Measurements from ENCODE around the gene CREB3L2. TPM values are rescaled to one million over a fixed set of nuclear protein-coding genes. Genes with fewer than 3 reads are reported as not detected.
A peak's percentile ranks its signal among the peaks of the same experiment; 100 is the strongest.

CREB3L2 gene
- total RNA-seq, 1 donor from 2014 or later = 28.9 TPM

GRCh38 chr7:137873979-137874777, 127.7 kb downstream of the CREB3L2 start:
- Histone ChIP-seq H3K36me3 (peaks cover 16% of the 10 kb centered on the region), H3K9me3 (replicated peaks) (peaks cover 5% of the 10 kb centered on the region), H3K27ac (replicated peaks) (peak overlapping the region; percentile 67), H3K27me3 (ENCODE audit: low read depth) (no peaks in the 10 kb centered on the region), H3K4me3 (no peak overlapping the region), H3K4me1 (peaks cover 70% of the 10 kb centered on the region)
- no peak for TF ChIP-seq CTCF (IDR thresholded peaks at IDR 0.05; ENCODE audit: borderline replicate concordance)
- DNase-seq = no peak
- intact Hi-C loops (cut with micrococcal nuclease) = no loop called here

GRCh38 chr7:137873524-137873923, 128.4 kb downstream of the CREB3L2 start:
- Histone ChIP-seq H3K4me3 (no peak overlapping the region), H3K9me3 (replicated peaks) (peaks cover 5% of the 10 kb centered on the region), H3K36me3 (peaks cover 13% of the 10 kb centered on the region), H3K4me1 (peaks cover 67% of the 10 kb centered on the region), H3K27me3 (ENCODE audit: low read depth) (no peaks in the 10 kb centered on the region), H3K27ac (replicated peaks) (peak overlapping the region; percentile 67)
- no peak for TF ChIP-seq CTCF (IDR thresholded peaks at IDR 0.05; ENCODE audit: borderline replicate concordance)
- intact Hi-C loops (cut with micrococcal nuclease) = no loop called here
- DNase-seq = no peak

GRCh38 chr7:137871170-137871915, 130.5 kb downstream of the CREB3L2 start:
- intact Hi-C loops (cut with micrococcal nuclease) = no loop called here

GRCh38 chr7:137870684-137871083, 131.2 kb downstream of the CREB3L2 start:
- intact Hi-C loops (cut with micrococcal nuclease) = no loop called here
- Histone ChIP-seq H3K4me1 (peaks cover 52% of the 10 kb centered on the region), H3K36me3 (peaks cover 29% of the 10 kb centered on the region), H3K4me3 (no peak overlapping the region), H3K27ac (replicated peaks) (peak overlapping the region; percentile 55), H3K27me3 (ENCODE audit: low read depth) (no peaks in the 10 kb centered on the region), H3K9me3 (replicated peaks) (peaks cover 12% of the 10 kb centered on the region)
- no peak for TF ChIP-seq CTCF (IDR thresholded peaks at IDR 0.05; ENCODE audit: borderline replicate concordance)
- DNase-seq = no peak

More at GRCh38 chr7:137871170-137871915, 130.5 kb downstream of the CREB3L2 start:
- Histone ChIP-seq H3K36me3 (peaks cover 24% of the 10 kb centered on the region), H3K4me3 (no peak overlapping the region), H3K4me1 (peaks cover 55% of the 10 kb centered on the region), H3K27me3 (ENCODE audit: low read depth) (no peaks in the 10 kb centered on the region), H3K9me3 (replicated peaks) (peaks cover 5% of the 10 kb centered on the region), H3K27ac (replicated peaks) (peak overlapping the region; percentile 55)
- no peak for TF ChIP-seq CTCF (IDR thresholded peaks at IDR 0.05; ENCODE audit: borderline replicate concordance)
- DNase-seq = no peak

- no peak for TF ChIP-seq CTCF (IDR thresholded peaks at IDR 0.05; ENCODE audit: borderline replicate concordance)
- H3K36me3 ChIP-seq = peaks cover 35% of the 10 kb centered on the region
- intact Hi-C loops (cut with micrococcal nuclease) = no loop called here
- peaks cover 15% of the 10 kb centered on the region for H3K9me3 ChIP-seq (replicated peaks)
- no peaks in the 10 kb centered on the region for H3K27me3 ChIP-seq (ENCODE audit: low read depth)
- DNase-seq = no peak
- H3K27ac ChIP-seq (replicated peaks) = no peak overlapping the region
- no peak overlapping the region for H3K4me3 ChIP-seq
- H3K4me1 ChIP-seq = peaks cover 46% of the 10 kb centered on the region
These were observed 131.8 kb downstream of the CREB3L2 start for GRCh38 chr7:137870078-137870477.

All from left ventricle myocardium inferior (tissue), 1 donor.